ELF-1 (cell line): Measurements from ENCODE around the gene MARK1.
A peak's percentile ranks its signal among the peaks of the same experiment; 100 is the strongest.

Source experiments
- DNase-seq: peaks from one replicate; pipeline ENCODE4 v3.0.0-alpha.2; 2016; ENCODE audit warnings: low read depth, low spot score

The MARK1 gene

GRCh38 chr1:220528679-220529501 is 954 bp downstream of the MARK1 start:
- DNase-seq = peak; percentile 60

GRCh38 chr1:220529521-220530020 is 1.6 kb downstream of the MARK1 start:
- DNase-seq = peak; percentile 8

GRCh38 chr1:220533504-220534109 is 5.7 kb downstream of the MARK1 start:
- DNase-seq = no peak

GRCh38 chr1:220544901-220545303 is 17.0 kb downstream of the MARK1 start:
- DNase-seq = peak; percentile 54

- no peak for DNase-seq
Observed at GRCh38 chr1:220550811-220551399, 23.0 kb downstream of the MARK1 start.

GRCh38 chr1:220551718-220552117 is 23.8 kb downstream of the MARK1 start:
- DNase-seq = no peak

- DNase-seq = no peak
Observed at GRCh38 chr1:220552672-220553260, 24.8 kb downstream of the MARK1 start.

- DNase-seq = no peak
Observed at GRCh38 chr1:220556641-220557040, 28.7 kb downstream of the MARK1 start.

- no peak for DNase-seq
Observed at GRCh38 chr1:220563564-220563963, 35.6 kb downstream of the MARK1 start.

- no peak for DNase-seq
Observed at GRCh38 chr1:220564216-220564615, 36.3 kb downstream of the MARK1 start.

GRCh38 chr1:220565670-220566069 is 37.7 kb downstream of the MARK1 start:
- DNase-seq = peak; percentile 5

GRCh38 chr1:220566869-220567268 is 38.9 kb downstream of the MARK1 start:
- no peak for DNase-seq

- DNase-seq = no peak
Observed at GRCh38 chr1:220572416-220572815, 44.5 kb downstream of the MARK1 start.

GRCh38 chr1:220573836-220574235 is 45.9 kb downstream of the MARK1 start:
- DNase-seq = no peak

GRCh38 chr1:220575718-220576497 is 48.0 kb downstream of the MARK1 start:
- no peak for DNase-seq

GRCh38 chr1:220577926-220578325 is 50.0 kb downstream of the MARK1 start:
- DNase-seq = no peak

GRCh38 chr1:220579317-220579716 is 51.4 kb downstream of the MARK1 start:
- no peak for DNase-seq

GRCh38 chr1:220592714-220593113 is 64.8 kb downstream of the MARK1 start:
- DNase-seq = no peak

GRCh38 chr1:220594356-220594755 is 66.4 kb downstream of the MARK1 start:
- DNase-seq = no peak

GRCh38 chr1:220595179-220595578 is 67.2 kb downstream of the MARK1 start:
- DNase-seq = peak; percentile 21

- no peak for DNase-seq
Observed at GRCh38 chr1:220604926-220605325, 77.0 kb downstream of the MARK1 start.
